ENCODE results near the gene PTPN3. TPM values are rescaled to one million over a fixed set of nuclear protein-coding genes. Genes with fewer than 3 reads are reported as not detected.
A peak's percentile ranks its signal among the peaks of the same experiment; 100 is the strongest.

PTPN3 gene
- polyA plus RNA-seq, 1 experiment: 1.1 TPM

DNA sequence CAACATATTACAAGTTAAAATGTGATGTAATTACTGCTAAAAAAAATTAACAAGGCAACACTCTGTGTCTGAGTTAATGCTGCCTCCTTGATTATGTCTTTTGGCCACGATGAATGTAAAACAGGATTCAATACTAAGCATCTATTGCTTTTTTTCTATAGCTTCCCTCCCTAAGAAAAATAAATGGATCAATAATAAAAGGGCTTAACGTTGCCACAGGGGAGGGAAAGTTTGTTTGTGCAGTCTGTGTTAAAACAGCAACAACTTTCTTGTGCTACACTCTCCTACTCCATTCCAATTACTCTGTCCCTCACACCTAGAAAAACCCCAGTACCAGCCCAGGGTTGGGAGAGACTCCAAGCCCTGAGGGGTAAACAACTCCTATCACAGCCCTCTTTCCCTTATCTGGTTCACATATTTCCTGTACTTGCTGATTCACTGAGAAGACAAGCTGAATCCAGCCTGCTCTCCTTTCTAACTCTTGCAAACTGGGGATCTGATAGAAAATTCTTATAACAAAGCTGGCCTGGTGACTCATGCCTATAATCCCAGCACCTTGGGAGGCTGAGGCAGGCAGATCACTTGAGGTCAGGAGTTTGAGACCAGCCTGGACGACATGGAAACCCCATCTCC is 44.8 kb downstream of the PTPN3 start:
- H3K4me3 ChIP-seq (ENCODE audit: low read depth, low read length): no peak overlapping the region
- CTCF ChIA-PET: interaction anchor here (0.6 to 4.3 kb wide), 6 partner anchors 13 to 579 kb away, joined by 3 to 24 read pairs (median 9); no protein-coding TSS in a partner anchor
- TF ChIP-seq, protein P1, sequence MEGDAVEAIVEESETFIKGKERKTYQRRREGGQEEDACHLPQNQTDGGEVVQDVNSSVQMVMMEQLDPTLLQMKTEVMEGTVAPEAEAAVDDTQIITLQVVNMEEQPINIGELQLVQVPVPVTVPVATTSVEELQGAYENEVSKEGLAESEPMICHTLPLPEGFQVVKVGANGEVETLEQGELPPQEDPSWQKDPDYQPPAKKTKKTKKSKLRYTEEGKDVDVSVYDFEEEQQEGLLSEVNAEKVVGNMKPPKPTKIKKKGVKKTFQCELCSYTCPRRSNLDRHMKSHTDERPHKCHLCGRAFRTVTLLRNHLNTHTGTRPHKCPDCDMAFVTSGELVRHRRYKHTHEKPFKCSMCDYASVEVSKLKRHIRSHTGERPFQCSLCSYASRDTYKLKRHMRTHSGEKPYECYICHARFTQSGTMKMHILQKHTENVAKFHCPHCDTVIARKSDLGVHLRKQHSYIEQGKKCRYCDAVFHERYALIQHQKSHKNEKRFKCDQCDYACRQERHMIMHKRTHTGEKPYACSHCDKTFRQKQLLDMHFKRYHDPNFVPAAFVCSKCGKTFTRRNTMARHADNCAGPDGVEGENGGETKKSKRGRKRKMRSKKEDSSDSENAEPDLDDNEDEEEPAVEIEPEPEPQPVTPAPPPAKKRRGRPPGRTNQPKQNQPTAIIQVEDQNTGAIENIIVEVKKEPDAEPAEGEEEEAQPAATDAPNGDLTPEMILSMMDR (IDR thresholded peaks at IDR 0.05; ENCODE audit: insufficient read depth, low read depth, low read length): no peak
- POLR2A ChIA-PET: no interaction called here
- no peaks in the 10 kb centered on the region; the same call in 1 of the 2 replicates for H3K27me3 ChIP-seq (ENCODE audit: control insufficient read depth, insufficient read depth, low read length)
- DNase-seq (ENCODE audit: low read depth): peak; percentile 32
- no peaks in the 10 kb centered on the region for H3K36me3 ChIP-seq (ENCODE audit: control insufficient read depth, insufficient read depth, low read length)

DNA sequence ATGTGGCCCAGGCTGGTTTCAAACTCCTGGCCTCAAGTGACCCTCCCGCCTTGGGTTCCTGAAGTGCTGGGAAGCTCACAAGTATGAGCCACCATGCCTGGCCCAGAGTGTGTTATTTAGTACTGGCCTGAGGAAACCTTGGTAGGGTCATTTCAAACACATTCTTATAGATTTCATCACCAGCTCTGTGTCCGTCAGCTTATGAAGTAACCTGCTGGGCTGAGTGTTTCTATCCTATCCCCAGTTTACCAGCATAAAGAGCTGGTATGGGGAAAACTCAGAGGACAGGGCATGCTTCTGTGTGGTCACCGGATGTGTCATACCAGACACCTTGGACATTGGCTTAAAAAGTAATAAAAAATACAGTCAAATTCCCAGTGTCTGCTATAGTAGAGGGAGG is 45.3 kb downstream of the PTPN3 start:
- TF ChIP-seq, protein P1 (IDR thresholded peaks at IDR 0.05; ENCODE audit: insufficient read depth, low read depth, low read length): no peak
- ChIA-PET CTCF (interaction anchor here (0.6 to 4.3 kb wide), 5 partner anchors 13 to 579 kb away, joined by 3 to 24 read pairs (median 4); no protein-coding TSS in a partner anchor), POLR2A (no interaction called here)
- Histone ChIP-seq H3K36me3 (ENCODE audit: control insufficient read depth, insufficient read depth, low read length) (no peaks in the 10 kb centered on the region), H3K4me3 (ENCODE audit: low read depth, low read length) (no peak overlapping the region), H3K27me3 (ENCODE audit: control insufficient read depth, insufficient read depth, low read length) (no peaks in the 10 kb centered on the region; the same call in 1 of the 2 replicates)
- DNase-seq (ENCODE audit: low read depth): no peak

DNA sequence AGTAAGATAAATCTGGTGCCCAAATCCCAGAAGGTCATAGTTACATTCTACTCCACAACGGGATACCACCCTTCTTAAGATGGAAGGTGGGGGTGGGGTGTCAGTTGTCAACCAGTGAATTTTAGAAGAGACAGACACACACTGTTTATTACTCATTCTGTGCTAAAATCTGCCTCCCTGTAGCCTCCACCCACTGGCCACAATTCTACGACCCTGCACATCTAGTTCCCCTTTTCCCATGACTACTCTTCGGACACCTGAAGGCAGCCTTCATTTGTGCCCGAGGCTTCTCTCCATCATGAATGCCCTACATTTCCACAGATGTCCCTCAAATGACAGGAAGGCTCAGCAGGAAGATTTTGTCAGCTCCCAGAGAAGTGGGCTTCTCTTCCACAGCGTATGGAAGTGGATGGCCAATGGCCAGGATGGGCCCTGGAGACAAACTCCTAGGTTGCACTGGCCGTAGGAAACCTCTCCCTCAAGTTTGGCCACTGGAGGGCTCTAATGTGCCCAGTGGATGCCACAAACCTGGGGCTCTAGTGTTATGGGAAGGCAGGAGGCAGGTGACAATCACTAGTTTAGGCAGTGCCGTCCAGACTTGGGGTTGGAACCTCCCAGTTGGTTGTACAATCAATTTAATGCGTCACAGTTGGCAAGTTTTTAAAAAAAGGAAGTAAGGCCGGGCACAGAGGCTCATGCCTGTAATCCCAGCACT is 46.6 kb downstream of the PTPN3 start:
- Histone ChIP-seq H3K4me3 (ENCODE audit: low read depth, low read length) (no peak overlapping the region), H3K27me3 (ENCODE audit: control insufficient read depth, insufficient read depth, low read length) (no peaks in the 10 kb centered on the region), H3K36me3 (ENCODE audit: control insufficient read depth, insufficient read depth, low read length) (no peaks in the 10 kb centered on the region)
- TF ChIP-seq, protein P1 (IDR thresholded peaks at IDR 0.05; ENCODE audit: insufficient read depth, low read depth, low read length): no peak
- ChIA-PET CTCF (interaction anchor here (0.9 to 4.3 kb wide), 4 partner anchors 10 to 40 kb away, joined by 3 to 24 read pairs (median 16); no protein-coding TSS in a partner anchor), POLR2A (no interaction called here)
- DNase-seq (ENCODE audit: low read depth): no peak

DNA sequence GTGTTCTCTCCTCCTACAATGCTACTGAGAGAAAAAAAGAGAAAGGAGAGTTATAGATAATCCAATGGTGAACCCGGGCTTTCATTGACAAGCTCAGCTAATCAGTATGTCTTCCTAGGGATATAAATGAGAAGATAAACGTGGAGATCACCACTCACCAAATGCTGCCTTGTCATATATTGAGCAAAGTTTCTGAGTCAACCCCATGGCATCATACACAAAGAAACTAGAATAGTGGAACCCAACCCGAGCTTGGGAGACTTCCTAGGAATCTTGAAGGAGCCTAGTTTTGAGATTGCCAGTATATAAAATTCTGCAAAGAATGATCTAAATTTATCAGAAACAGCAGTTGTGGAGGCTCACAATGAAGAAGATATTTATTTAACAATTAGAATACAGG is 47.8 kb downstream of the PTPN3 start:
- no peak for DNase-seq (ENCODE audit: low read depth)
- Histone ChIP-seq H3K36me3 (ENCODE audit: control insufficient read depth, insufficient read depth, low read length) (no peaks in the 10 kb centered on the region), H3K4me3 (ENCODE audit: low read depth, low read length) (no peak overlapping the region), H3K27me3 (ENCODE audit: control insufficient read depth, insufficient read depth, low read length) (no peaks in the 10 kb centered on the region)
- TF ChIP-seq, protein P1 (IDR thresholded peaks at IDR 0.05; ENCODE audit: insufficient read depth, low read depth, low read length): no peak
- ChIA-PET CTCF (interaction anchor here (0.9 to 3.6 kb wide), 4 partner anchors 9 to 39 kb away, joined by 3 to 25 read pairs (median 10); no protein-coding TSS in a partner anchor), POLR2A (no interaction called here)

DNA sequence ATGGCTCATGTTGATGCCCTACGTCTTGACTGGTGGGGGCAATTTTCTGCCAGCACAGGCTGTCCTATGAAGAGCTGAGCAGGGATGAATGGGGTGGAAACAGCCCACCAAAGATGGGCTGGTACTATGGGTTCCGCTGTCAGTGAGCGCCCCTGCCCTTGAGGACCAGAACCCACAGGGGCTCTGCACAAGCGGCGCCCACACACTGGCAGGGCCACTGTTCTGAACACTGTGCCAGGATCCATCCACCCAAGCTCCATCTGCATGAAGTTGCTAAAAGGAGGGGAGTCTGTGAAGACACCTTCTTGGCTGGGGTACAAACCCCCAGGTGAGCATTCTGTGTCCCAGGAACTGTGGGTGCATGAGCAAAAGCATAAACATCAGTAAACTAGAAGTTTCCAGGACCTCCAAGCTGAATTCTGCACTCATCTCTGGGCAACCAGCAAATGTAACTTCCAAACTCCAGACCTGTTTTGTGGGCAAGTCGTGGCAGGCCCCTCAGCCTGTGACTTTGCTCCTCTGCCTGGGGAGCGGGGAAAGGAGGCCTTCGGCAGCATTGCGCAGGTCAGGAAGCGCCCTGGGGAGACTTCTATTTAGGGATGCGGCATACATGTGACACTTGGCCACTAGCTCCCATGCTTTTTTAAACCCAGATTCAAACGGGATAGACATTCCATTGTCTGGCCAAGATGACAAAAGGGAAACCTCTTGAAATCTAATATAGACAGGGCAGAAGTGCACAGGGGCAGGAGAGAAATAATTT is 48.9 kb downstream of the PTPN3 start:
- Histone ChIP-seq H3K36me3 (ENCODE audit: control insufficient read depth, insufficient read depth, low read length) (no peaks in the 10 kb centered on the region), H3K27me3 (ENCODE audit: control insufficient read depth, insufficient read depth, low read length) (no peaks in the 10 kb centered on the region), H3K4me3 (ENCODE audit: low read depth, low read length) (no peak overlapping the region)
- no peak for DNase-seq (ENCODE audit: low read depth)
- TF ChIP-seq, protein P1 (IDR thresholded peaks at IDR 0.05; ENCODE audit: insufficient read depth, low read depth, low read length): no peak
- CTCF ChIA-PET: interaction anchor here (0.6 to 3.6 kb wide), 6 partner anchors 8 to 20 kb away, joined by 3 to 25 read pairs (median 4); no protein-coding TSS in a partner anchor
- POLR2A ChIA-PET: no interaction called here
